K562 (cell line): ENCODE results near the gene MGA. TPM values are rescaled to one million over a fixed set of nuclear protein-coding genes. Genes with fewer than 3 reads are reported as not detected.

Experiments
- ATAC-seq: fragments of 200-7000 bp; cut with Tn5 transposase; 3 replicates; pipeline ENCODE4 v1.9.1; 2020; ENCODE audit warnings: moderate library complexity
- BruUV-seq: library from RNA; stranded (reverse); fragments of 400-500 nt; replicated peaks from 2 replicates; lab custom pipeline; 2021; lab: Mats Ljungman, UMichigan
- CTCF ChIA-PET: fragments of 300-600 bp; formaldehyde crosslinking; extraction: SDS; loops from one replicate; lab custom pipeline; 2021; ENCODE audit warnings: low intra/inter-chr PET ratio; lab: Yijun Ruan, JAX
- POLR2A ChIA-PET: fragments of 300-600, 350-650 bp; sonication (Branson Sonifier 250); formaldehyde crosslinking; extraction: SDS; loops from one replicate; lab custom pipeline; 2021; ENCODE audit warnings: antibody characterized with exemption, inconsistent platforms; lab: Yijun Ruan, JAX
- DNase-seq, 4 experiments: peaks; one replicate each; pipeline versions ENCODE4 v3.0.0 to v3.0.0-alpha.2; 2011 to 2018; ENCODE audit warnings: low spot score in 3 of 4, mixed read lengths in 3 of 4; ENCODE audit errors: extremely low read depth in 1 of 4
- FAIRE-seq: peaks from 2 replicates; lab custom pipeline; 2011; peaks lifted over from hg19 to GRCh38; lab: Jason Lieb, UNC
- H2AFZ ChIP-seq: 2 replicates; pipeline ENCODE4 v1.6.0; 2011; ENCODE audit warnings: low read depth, low read length, control low read depth, inconsistent platforms
- H3K27ac ChIP-seq: fragments of 200-600 bp; 3 replicates; pipeline ENCODE4 v1.8.0; 2011; ENCODE audit warnings: low read depth, mild to moderate bottlenecking, control low read depth, inconsistent platforms, low read length, moderate library complexity, mixed read lengths; ENCODE audit errors: extremely low read depth
- H3K27me3 ChIP-seq, 2 experiments: fragments of 300-600 bp in 1 of 2; 2 replicates in 1 of 2; 3 replicates in 1 of 2; pipeline versions ENCODE4 v1.6.0 to v1.8.0; 2011; ENCODE audit warnings: inconsistent platforms in 2 of 2, low read length in 2 of 2, mild to moderate bottlenecking in 1 of 2, mixed read lengths in 1 of 2, moderate library complexity in 1 of 2; ENCODE audit not compliant: control insufficient read depth in 2 of 2, insufficient read depth in 2 of 2
- H3K36me3 ChIP-seq: fragments of 300-600 bp; 3 replicates; pipeline ENCODE4 v1.8.0; 2011; ENCODE audit warnings: mild to moderate bottlenecking, low read length, inconsistent platforms; ENCODE audit not compliant: control insufficient read depth, insufficient read depth
- H3K4me1 ChIP-seq, 2 experiments: fragments of 200-600 bp in 1 of 2; replicated peaks in 1 of 2; 2 replicates in 1 of 2; 3 replicates in 1 of 2; pipeline versions ENCODE4 v1.5.1 to v1.8.0; 2011; ENCODE audit warnings: inconsistent platforms in 2 of 2, low read length in 2 of 2, mild to moderate bottlenecking in 1 of 2, mixed read lengths in 1 of 2, moderate library complexity in 1 of 2; ENCODE audit not compliant: control insufficient read depth in 2 of 2, insufficient read depth in 2 of 2
- H3K4me2 ChIP-seq: 2 replicates; pipeline ENCODE4 v1.6.1; 2011; ENCODE audit warnings: low read length, control low read depth, inconsistent platforms, mixed read lengths; ENCODE audit not compliant: insufficient read depth
- H3K4me3 ChIP-seq: fragments of 200-600 bp; sonication (generic), shearing (Covaris generic); 2 replicates; pipeline ENCODE4 v1.5.1; 2016; ENCODE audit warnings: control low read depth, inconsistent platforms
- H3K79me2 ChIP-seq: fragments of 200-600 bp; 3 replicates; pipeline ENCODE4 v1.8.0; 2011; ENCODE audit warnings: low read length, inconsistent platforms; ENCODE audit not compliant: control insufficient read depth, insufficient read depth
- H3K9ac ChIP-seq, 2 experiments: 2 replicates each; pipeline versions ENCODE4 v1.6.0 to v1.6.1; 2011; ENCODE audit warnings: low read depth in 2 of 2, low read length in 2 of 2, control low read depth in 1 of 2, inconsistent platforms in 1 of 2, mild to moderate bottlenecking in 1 of 2, mixed read lengths in 1 of 2; ENCODE audit not compliant: insufficient read depth in 1 of 2
- H3K9me1 ChIP-seq: one replicate; pipeline ENCODE4 v1.6.0; 2011; ENCODE audit warnings: inconsistent platforms, mild to moderate bottlenecking, low read length, moderate library complexity; ENCODE audit not compliant: control insufficient read depth, insufficient read depth
- H3K9me3 ChIP-seq: replicated peaks from 2 replicates; pipeline ENCODE4 v1.5.1; 2011; ENCODE audit warnings: low read depth, low read length, inconsistent platforms; ENCODE audit not compliant: control insufficient read depth, insufficient read depth
- H4K20me1 ChIP-seq: replicated peaks from 2 replicates; pipeline ENCODE4 v1.6.1; 2011; ENCODE audit warnings: low read length, inconsistent platforms, mixed read lengths; ENCODE audit not compliant: control insufficient read depth, insufficient read depth
- ATF2 ChIP-seq: sonication (generic); formaldehyde crosslinking; IDR thresholded peaks from 2 replicates; pipeline ENCODE4 v1.8.1; 2022; ENCODE audit warnings: missing genetic modification reagents
- KDM5B ChIP-seq: fragments of 200-600 bp; sonication (generic); IDR thresholded peaks from 2 replicates; pipeline ENCODE4 v1.6.1; 2012; ENCODE audit warnings: low read depth, mild to moderate bottlenecking, moderate library complexity, low read length, control low read depth, inconsistent platforms; ENCODE audit not compliant: insufficient replicate concordance
- TFE3 ChIP-seq: fragments of 450-650 bp; formaldehyde crosslinking; IDR thresholded peaks from 2 replicates; pipeline ENCODE4 v1.4.0; 2020; ENCODE audit warnings: mild to moderate bottlenecking, mixed read lengths
- WGBS: fragments of 100-300 bp; shearing (Covaris generic); methylation state at CpG from one replicate; pipeline ENCODE4 v1.1.6; 2016; ENCODE audit warnings: low coverage, mixed read lengths; ENCODE audit not compliant: insufficient coverage; ENCODE audit errors: missing lambda C conversion rate; 5-methylcytosine and 5-hydroxymethylcytosine counted together
- in situ Hi-C: fragments of 300-500 bp; cut with MboI; formaldehyde crosslinking; loops from 4 replicates; pipeline ENCODE4 v1.15.0; 2018; ENCODE audit warnings: inconsistent platforms, mixed read lengths
- intact Hi-C: fragments of 100-400 bp; cut with micrococcal nuclease; formaldehyde crosslinking; loops from 2 replicates; pipeline ENCODE4 v1.14.2; 2022
- polyA plus RNA-seq, 8 experiments: library from polyadenylated mRNA; depleted of rRNA in 4 of 8; stranded (reverse) in 5 of 8; unstranded in 3 of 8; fragments of >200 nt; fragmentation: Nextera tagmentation in 2 of 8; fragmentation: Illumina TruSeq in 1 of 8; extraction: Ambion mirVana in 2 of 8; extraction: Trizol in 1 of 8; gene quantifications; 2 replicates each; pipeline versions ENCODE4 v1.2.1 to v1.2.3, GENCODE V29; 2011 to 2014; ENCODE audit warnings: inconsistent platforms in 1 of 8, missing spikeins in 1 of 8
- total RNA-seq, 7 experiments: library from RNA; depleted of rRNA in 6 of 7; stranded (reverse); fragments of >200 nt in 6 of 7; fragmentation: Illumina TruSeq in 2 of 7; extraction: Trizol in 2 of 7; gene quantifications; 2 replicates each; pipeline versions ENCODE4 v1.2.1 to v1.2.3, GENCODE V29; 2011 to 2021; ENCODE audit warnings: low replicate concordance in 1 of 7

MGA gene
- total and polyA plus RNA-seq, 9 of the 15 experiments (the other 6 are each of a cell fraction or from before 2014, with no cell fraction given): 4.7 to 56.1 (median 21.1) TPM

- no peaks in the 10 kb centered on the region for H3K9me3 ChIP-seq
- H3K27ac ChIP-seq: no peak overlapping the region
- no peak overlapping the region for H3K4me2 ChIP-seq
- H3K4me3 ChIP-seq: no peak overlapping the region
- WGBS: 81% methylated on average over 8 of the region's 8 CpGs
- in situ Hi-C loops (no loop called here), intact Hi-C loops (no loop called here)
- 0 out of 3 replicates have a peak, but pooled peaks cover 4% of the 10 kb centered on the region for H3K79me2 ChIP-seq
- CTCF ChIA-PET: no interaction called here
- DNase-seq (no peak), ATAC-seq (no peak), FAIRE-seq (no peak)
- no peaks in the 10 kb centered on the region; the same call in 1 of the 2 replicates for H4K20me1 ChIP-seq
- no TSS peak for BruUV-seq
- H3K36me3 ChIP-seq: no peaks in the 10 kb centered on the region
- no peak overlapping the region for H2AFZ ChIP-seq
- no peak overlapping the region for H3K9ac ChIP-seq
- peaks cover 7 to 10% of the 10 kb centered on the region in 2 experiments; a peak in 4 of 5 replicates for H3K4me1 ChIP-seq
- TF ChIP-seq TFE3: no peak
- TF ChIP-seq KDM5B: no peak
- no peak for TF ChIP-seq ATF2 (CRISPR knock-in tag)
- no peaks in the 10 kb centered on the region for H3K9me1 ChIP-seq
- no peaks in the 10 kb centered on the region for H3K27me3 ChIP-seq
- POLR2A ChIA-PET: interaction anchor here (0.9 kb wide), 1 partner anchor 9 kb away, joined by 3 read pairs; no protein-coding TSS in a partner anchor
Observed at GRCh38 chr15:41797201-41797944, 137.2 kb downstream of the MGA start.
